ENCODE results near the gene ANTKMT. TPM values are rescaled to one million over a fixed set of nuclear protein-coding genes. Genes with fewer than 3 reads are reported as not detected.

ANTKMT gene
- total and polyA plus RNA-seq, 4 donors = 14.0 to 29.7 (median 19.7) TPM

GRCh38 chr16:709566-710499 is 11.1 kb upstream of the ANTKMT start:
- peaks cover 0 to 8% (median 4%) of the 10 kb centered on the region in 4 donors for H3K4me1 ChIP-seq (ENCODE audit: control insufficient read depth in 4 of 4, insufficient read depth in 4 of 4, low read length in 3 of 4)
- H3K4me3 ChIP-seq (ENCODE audit: low read depth in 1 of 3, low read length in 3 of 3) = no peak overlapping the region
- H3K27ac ChIP-seq (ENCODE audit: low read depth in 1 of 2, low read length in 2 of 2) = no peak overlapping the region
- no peak for DNase-seq (ENCODE audit: low spot score)
- no peak for TF ChIP-seq TAF1 (conservative IDR thresholded peaks at IDR 0.05)
- TF ChIP-seq ZBTB33 (IDR thresholded peaks at IDR 0.05) = no peak
- no peak for TF ChIP-seq REST (IDR thresholded peaks at IDR 0.05)
- TF ChIP-seq, protein P1, sequence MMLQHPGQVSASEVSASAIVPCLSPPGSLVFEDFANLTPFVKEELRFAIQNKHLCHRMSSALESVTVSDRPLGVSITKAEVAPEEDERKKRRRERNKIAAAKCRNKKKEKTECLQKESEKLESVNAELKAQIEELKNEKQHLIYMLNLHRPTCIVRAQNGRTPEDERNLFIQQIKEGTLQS (IDR thresholded peaks at IDR 0.05) = no peak
- no peak for TF ChIP-seq NR2F2 (IDR thresholded peaks at IDR 0.05)
- TF ChIP-seq FOXA1 (IDR thresholded peaks at IDR 0.05) = no peak
- TF ChIP-seq RXRA (IDR thresholded peaks at IDR 0.05) = no peak
- H3K27me3 ChIP-seq (ENCODE audit: control insufficient read depth in 4 of 4, insufficient read depth in 4 of 4, low read length in 3 of 4) = peaks cover 4 to 18% (median 7%) of the 10 kb centered on the region in 4 donors
- H3K9ac ChIP-seq (ENCODE audit: low read depth in 1 of 2, low read length in 2 of 2) = no peak overlapping the region
- WGBS = 34% methylated on average over 30 of the region's 30 CpGs
- no peaks in the 10 kb centered on the region for H3K36me3 ChIP-seq (ENCODE audit: control insufficient read depth in 4 of 4, insufficient read depth in 3 of 4, low read depth in 1 of 4, low read length in 3 of 4)
- no peaks in the 10 kb centered on the region for H3K9me3 ChIP-seq (ENCODE audit: control insufficient read depth in 4 of 4, low read length in 3 of 4)

DNA sequence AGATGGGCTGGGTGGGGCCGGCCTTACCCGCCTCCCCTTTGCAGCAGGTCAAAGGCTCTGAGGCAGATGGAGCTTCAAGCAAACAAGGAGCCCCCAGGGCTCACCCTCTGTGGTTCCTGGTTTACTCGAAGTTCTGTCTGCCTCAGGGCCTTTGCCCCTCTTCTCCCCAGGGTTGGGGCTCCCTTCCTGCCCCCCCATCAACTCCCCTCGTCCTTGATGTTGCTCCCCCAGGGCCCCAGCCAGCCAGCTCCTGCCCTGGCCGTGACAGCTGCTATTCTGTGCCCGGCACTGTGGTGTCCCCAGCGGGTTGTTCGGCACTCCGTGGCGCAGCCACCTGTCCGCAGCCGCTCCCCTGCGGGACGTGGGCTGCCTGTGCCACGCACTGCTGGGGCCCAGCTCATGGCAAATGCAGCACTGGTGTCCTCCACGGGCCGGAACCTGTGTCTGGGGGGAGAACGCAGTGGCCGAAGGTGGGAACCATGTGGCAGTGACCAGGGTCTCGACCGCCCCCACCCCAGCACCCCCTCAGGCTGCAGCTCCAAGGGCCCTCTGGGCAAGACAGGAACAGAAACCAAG is 10.4 kb upstream of the ANTKMT start:
- no peak overlapping the region for H3K4me3 ChIP-seq (ENCODE audit: low read depth in 1 of 3, low read length in 3 of 3)
- WGBS = 68% methylated on average over 21 of the region's 21 CpGs
- peaks cover 4 to 18% (median 6%) of the 10 kb centered on the region in 4 donors for H3K27me3 ChIP-seq (ENCODE audit: control insufficient read depth in 4 of 4, insufficient read depth in 4 of 4, low read length in 3 of 4)
- no peaks in the 10 kb centered on the region for H3K36me3 ChIP-seq (ENCODE audit: control insufficient read depth in 4 of 4, insufficient read depth in 3 of 4, low read depth in 1 of 4, low read length in 3 of 4)
- no peak overlapping the region for H3K9ac ChIP-seq (ENCODE audit: low read depth in 1 of 2, low read length in 2 of 2)
- H3K9me3 ChIP-seq (ENCODE audit: control insufficient read depth in 4 of 4, low read length in 3 of 4) = no peaks in the 10 kb centered on the region
- no peak for TF ChIP-seq MAX (IDR thresholded peaks at IDR 0.05)
- TF ChIP-seq REST (IDR thresholded peaks at IDR 0.05) = no peak
- no peak for TF ChIP-seq RAD21 (IDR thresholded peaks at IDR 0.05)
- TF ChIP-seq HNF4A (conservative IDR thresholded peaks at IDR 0.05) = no peak
- TF ChIP-seq TAF1 (conservative IDR thresholded peaks at IDR 0.05) = no peak
- TF ChIP-seq JUND (IDR thresholded peaks at IDR 0.05) = no peak
- no peak for TF ChIP-seq GABPA (IDR thresholded peaks at IDR 0.05 in 1 of 2, conservative IDR thresholded peaks at IDR 0.05 in 1 of 2)
- no peak for TF ChIP-seq FOXA2 (IDR thresholded peaks at IDR 0.05)
- no peak for TF ChIP-seq ZBTB33 (IDR thresholded peaks at IDR 0.05)
- H3K27ac ChIP-seq (ENCODE audit: low read depth in 1 of 2, low read length in 2 of 2) = no peak overlapping the region
- DNase-seq (ENCODE audit: low spot score) = no peak
- peaks cover 4 to 13% (median 7%) of the 10 kb centered on the region in 4 donors for H3K4me1 ChIP-seq (ENCODE audit: control insufficient read depth in 4 of 4, insufficient read depth in 4 of 4, low read length in 3 of 4)

Data from liver (tissue), 9 donors.